Fibroblast of lung (primary cell): ENCODE results near the gene LAMP2.

Experiments used
- EZH2 ChIP-seq: IDR thresholded peaks from 2 replicates; pipeline ENCODE4 v1.5.1; 2012; ENCODE audit warnings: low read length, control low read depth, mild to moderate bottlenecking; ENCODE audit errors: missing control alignments
- TF ChIP-seq, protein P1 (sequence below), 2 donors: IDR thresholded peaks in 1 of 2; conservative IDR thresholded peaks in 1 of 2; 1 replicate in 1 of 2; 2 replicates in 1 of 2; pipeline ENCODE4 v1.5.1; 2011 to 2012; ENCODE audit warnings: low read length in 2 of 2, control low read depth in 1 of 2, inconsistent platforms in 1 of 2, low read depth in 1 of 2, mild to moderate bottlenecking in 1 of 2

- TF ChIP-seq, protein P1, sequence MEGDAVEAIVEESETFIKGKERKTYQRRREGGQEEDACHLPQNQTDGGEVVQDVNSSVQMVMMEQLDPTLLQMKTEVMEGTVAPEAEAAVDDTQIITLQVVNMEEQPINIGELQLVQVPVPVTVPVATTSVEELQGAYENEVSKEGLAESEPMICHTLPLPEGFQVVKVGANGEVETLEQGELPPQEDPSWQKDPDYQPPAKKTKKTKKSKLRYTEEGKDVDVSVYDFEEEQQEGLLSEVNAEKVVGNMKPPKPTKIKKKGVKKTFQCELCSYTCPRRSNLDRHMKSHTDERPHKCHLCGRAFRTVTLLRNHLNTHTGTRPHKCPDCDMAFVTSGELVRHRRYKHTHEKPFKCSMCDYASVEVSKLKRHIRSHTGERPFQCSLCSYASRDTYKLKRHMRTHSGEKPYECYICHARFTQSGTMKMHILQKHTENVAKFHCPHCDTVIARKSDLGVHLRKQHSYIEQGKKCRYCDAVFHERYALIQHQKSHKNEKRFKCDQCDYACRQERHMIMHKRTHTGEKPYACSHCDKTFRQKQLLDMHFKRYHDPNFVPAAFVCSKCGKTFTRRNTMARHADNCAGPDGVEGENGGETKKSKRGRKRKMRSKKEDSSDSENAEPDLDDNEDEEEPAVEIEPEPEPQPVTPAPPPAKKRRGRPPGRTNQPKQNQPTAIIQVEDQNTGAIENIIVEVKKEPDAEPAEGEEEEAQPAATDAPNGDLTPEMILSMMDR (conservative IDR thresholded peaks at IDR 0.05 in 1 of 2, IDR thresholded peaks at IDR 0.05 in 1 of 2; ENCODE audit: low read depth in 1 of 2, low read length in 2 of 2) = no peak
- TF ChIP-seq EZH2 = no peak
These were observed 48.8 kb upstream of the LAMP2 start for GRCh38 chrX:120517936-120518335.
